Glutamatergic neuron (in vitro differentiated cells): ENCODE data around the gene GPR55. TPM values are rescaled to one million over a fixed set of nuclear protein-coding genes. Genes with fewer than 3 reads are reported as not detected.

Source experiments
- DNase-seq: peaks from one replicate; pipeline ENCODE4 v3.0.0; 2022
- H3K27ac Mint-ChIP-seq: one replicate; pipeline ENCODE4 v1.8.0; 2020; ENCODE audit warnings: mild to moderate bottlenecking, mixed read lengths, inconsistent platforms; ENCODE audit not compliant: unreplicated experiment
- H3K27me3 Mint-ChIP-seq: one replicate; pipeline ENCODE4 v1.8.0; 2020; ENCODE audit warnings: mild to moderate bottlenecking, moderate library complexity, mixed read lengths, inconsistent platforms; ENCODE audit not compliant: unreplicated experiment
- H3K36me3 Mint-ChIP-seq: one replicate; pipeline ENCODE4 v1.8.0; 2020; ENCODE audit warnings: mild to moderate bottlenecking, mixed read lengths, inconsistent platforms; ENCODE audit not compliant: unreplicated experiment
- H3K4me1 Mint-ChIP-seq: one replicate; pipeline ENCODE4 v1.8.0; 2020; ENCODE audit warnings: mild to moderate bottlenecking, low read depth, mixed read lengths, inconsistent platforms; ENCODE audit not compliant: unreplicated experiment
- H3K4me3 Mint-ChIP-seq: one replicate; pipeline ENCODE4 v1.8.0; 2020; ENCODE audit warnings: mild to moderate bottlenecking, mixed read lengths, inconsistent platforms; ENCODE audit not compliant: unreplicated experiment
- H3K9me3 Mint-ChIP-seq: one replicate; pipeline ENCODE4 v1.8.0; 2020; ENCODE audit warnings: mild to moderate bottlenecking, moderate library complexity, mixed read lengths, inconsistent platforms; ENCODE audit not compliant: unreplicated experiment
- total RNA-seq: library from RNA; stranded (reverse); fragmentation: NEBNext Ultra II Directional; extraction: Animal tissue kit (Norgen Biotek cat#: 25700); gene quantifications from one replicate; pipeline ENCODE4 v1.2.1, GENCODE V29; 2021; ENCODE audit not compliant: unreplicated experiment
- TF ChIP-seq, protein P1 (sequence below): fragments of 200-600 bp; sonication (generic); IDR thresholded peaks from one replicate; pipeline ENCODE4 v1.5.0; 2021; ENCODE audit not compliant: partially characterized antibody, unreplicated experiment

The GPR55 gene
- total RNA-seq, 1 donor from 2014 or later: not detected

DNA sequence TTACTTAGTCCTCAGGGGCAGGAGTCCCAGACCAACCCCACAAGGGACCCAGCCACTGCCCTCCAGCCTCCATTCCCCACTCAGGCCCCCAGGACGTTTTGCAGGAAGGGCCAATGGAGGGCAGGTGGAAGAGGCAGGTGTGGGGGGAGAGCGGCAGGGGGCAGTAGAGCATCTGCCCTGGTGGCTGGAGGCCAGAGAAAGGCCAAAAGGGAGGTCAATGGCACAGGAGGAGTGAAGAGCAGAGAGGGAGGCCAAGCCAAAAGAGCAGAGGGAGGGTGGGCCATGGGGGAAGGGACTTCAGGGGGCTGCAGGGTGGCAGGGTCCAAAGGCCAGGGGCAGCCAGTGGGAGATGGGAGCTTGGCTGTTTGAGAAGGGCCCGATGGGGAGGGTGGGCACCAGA is 17.3 kb upstream of the GPR55 start:
- H3K36me3 Mint-ChIP-seq: peaks cover 4% of the 10 kb centered on the region
- H3K9me3 Mint-ChIP-seq: peaks cover 2% of the 10 kb centered on the region
- H3K27ac Mint-ChIP-seq: no peak overlapping the region
- no peaks in the 10 kb centered on the region for H3K4me1 Mint-ChIP-seq
- TF ChIP-seq, protein P1, sequence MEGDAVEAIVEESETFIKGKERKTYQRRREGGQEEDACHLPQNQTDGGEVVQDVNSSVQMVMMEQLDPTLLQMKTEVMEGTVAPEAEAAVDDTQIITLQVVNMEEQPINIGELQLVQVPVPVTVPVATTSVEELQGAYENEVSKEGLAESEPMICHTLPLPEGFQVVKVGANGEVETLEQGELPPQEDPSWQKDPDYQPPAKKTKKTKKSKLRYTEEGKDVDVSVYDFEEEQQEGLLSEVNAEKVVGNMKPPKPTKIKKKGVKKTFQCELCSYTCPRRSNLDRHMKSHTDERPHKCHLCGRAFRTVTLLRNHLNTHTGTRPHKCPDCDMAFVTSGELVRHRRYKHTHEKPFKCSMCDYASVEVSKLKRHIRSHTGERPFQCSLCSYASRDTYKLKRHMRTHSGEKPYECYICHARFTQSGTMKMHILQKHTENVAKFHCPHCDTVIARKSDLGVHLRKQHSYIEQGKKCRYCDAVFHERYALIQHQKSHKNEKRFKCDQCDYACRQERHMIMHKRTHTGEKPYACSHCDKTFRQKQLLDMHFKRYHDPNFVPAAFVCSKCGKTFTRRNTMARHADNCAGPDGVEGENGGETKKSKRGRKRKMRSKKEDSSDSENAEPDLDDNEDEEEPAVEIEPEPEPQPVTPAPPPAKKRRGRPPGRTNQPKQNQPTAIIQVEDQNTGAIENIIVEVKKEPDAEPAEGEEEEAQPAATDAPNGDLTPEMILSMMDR: no peak
- H3K4me3 Mint-ChIP-seq: no peak overlapping the region
- no peak for DNase-seq
- H3K27me3 Mint-ChIP-seq: peaks cover 7% of the 10 kb centered on the region

DNA sequence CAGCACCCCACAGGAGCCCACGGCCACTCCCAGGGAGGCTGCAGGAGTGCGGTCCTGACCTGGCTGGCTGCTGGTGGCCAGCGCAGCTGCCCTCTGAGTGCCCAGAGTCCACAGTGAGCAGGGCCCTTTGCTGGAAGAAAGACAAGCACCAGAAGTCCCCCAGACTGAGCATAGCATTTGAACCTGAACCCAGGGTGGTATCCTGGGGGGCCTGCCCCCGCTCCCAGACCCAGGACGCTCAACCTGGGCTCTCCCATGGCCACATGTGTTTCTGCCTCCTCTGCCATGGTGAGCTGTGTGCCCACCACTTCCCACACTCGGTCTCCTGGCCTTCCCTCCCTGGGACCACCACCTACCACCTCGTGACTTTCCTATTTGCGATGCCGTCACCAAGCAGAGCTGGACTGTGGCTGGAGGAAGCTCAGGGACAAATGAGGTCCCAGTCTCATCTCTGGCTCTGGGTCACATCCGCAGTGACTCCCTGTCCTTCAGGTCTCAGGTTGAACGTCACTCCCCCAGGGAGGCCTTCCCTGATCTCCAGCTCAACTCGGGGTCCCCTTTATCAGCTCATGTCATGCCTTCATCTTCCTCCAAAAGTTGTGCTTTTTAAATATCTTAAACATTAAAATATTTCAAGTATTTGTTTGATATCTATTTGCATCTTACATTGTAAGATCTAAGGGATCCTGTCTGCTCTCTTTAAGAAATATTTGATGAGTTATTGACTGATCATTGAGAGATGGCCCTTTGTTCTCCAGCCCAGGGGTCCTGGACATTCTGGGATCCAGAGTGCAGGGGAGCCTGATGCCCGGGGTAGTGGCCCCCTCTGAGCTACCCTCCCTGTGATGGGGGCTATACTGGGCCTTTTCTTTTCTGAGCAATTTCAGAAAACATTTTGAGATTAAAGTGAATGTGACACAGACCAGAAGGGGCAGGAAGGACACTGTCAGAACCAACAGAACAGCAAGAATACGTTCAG is 16.4 kb upstream of the GPR55 start:
- Mint-ChIP-seq H3K4me3 (no peak overlapping the region), H3K27ac (no peak overlapping the region), H3K36me3 (peaks cover 4% of the 10 kb centered on the region), H3K4me1 (no peaks in the 10 kb centered on the region), H3K27me3 (peaks cover 7% of the 10 kb centered on the region), H3K9me3 (peaks cover 2% of the 10 kb centered on the region)
- DNase-seq: no peak
- TF ChIP-seq, protein P1: no peak

DNA sequence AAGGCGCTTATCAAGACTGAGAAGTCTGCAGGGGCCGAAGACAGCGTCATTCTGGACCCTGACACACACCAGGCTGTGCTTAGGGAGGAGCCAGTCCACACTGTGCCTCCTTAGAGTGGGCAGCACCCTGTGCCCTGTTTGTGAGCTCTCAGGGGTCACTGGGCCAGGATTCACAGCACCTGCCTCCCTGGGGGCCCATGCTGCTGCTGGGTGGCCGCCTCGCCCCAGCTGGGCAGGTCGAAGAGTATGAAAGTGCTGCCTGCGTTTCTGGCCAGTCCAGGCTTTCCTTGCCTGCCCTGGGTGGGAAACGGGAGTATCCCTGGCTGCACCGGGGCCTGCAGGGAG is 15.4 kb upstream of the GPR55 start:
- H3K4me1 Mint-ChIP-seq: no peaks in the 10 kb centered on the region
- H3K36me3 Mint-ChIP-seq: peaks cover 4% of the 10 kb centered on the region
- H3K27ac Mint-ChIP-seq: no peak overlapping the region
- H3K9me3 Mint-ChIP-seq: peaks cover 6% of the 10 kb centered on the region
- H3K4me3 Mint-ChIP-seq: no peak overlapping the region
- TF ChIP-seq, protein P1: no peak
- DNase-seq: no peak
- H3K27me3 Mint-ChIP-seq: peaks cover 3% of the 10 kb centered on the region

DNA sequence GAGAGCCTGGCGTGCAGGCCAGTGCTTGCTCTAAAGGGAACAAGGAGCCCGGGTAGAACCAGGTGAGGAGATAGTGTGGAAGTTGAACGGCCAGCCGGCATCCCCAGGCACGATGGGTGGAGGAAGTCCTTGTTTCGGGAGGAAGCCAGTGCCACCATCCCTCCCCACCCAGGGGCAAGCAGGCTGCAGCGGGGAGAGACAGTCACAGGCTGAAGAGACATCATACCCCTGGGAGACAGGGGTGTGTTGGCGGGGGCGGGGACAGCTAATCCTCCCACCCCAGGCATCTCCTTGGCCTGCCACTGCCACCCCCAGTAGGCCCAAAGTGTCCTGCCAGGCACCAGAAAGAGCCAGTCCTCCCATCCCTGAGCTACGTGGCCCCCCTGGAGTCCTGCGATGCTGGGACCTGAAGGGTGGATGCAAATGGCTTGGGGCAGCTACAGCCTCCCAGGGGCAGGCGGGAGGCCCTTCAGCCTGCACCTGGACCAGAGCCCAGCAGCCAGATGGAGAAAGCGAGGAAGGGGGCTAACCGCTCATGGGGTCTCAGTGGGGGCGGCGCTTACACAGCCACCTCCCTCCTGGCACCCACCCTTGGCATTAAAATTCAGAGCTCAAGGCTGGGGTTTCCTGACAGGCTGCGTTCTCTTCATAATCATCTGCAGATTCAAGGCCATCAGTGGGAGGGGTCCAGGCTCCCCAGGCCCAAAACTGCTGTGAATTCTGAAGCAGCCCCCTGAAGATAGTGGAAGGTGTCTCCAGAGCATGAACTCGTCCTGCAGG is 14.8 kb upstream of the GPR55 start:
- DNase-seq: no peak
- H3K27me3 Mint-ChIP-seq: peaks cover 3% of the 10 kb centered on the region

More for the DNA sequence above, 14.8 kb upstream of the GPR55 start:
- Mint-ChIP-seq H3K4me3 (no peak overlapping the region), H3K27ac (no peak overlapping the region), H3K36me3 (peaks cover 4% of the 10 kb centered on the region), H3K9me3 (peaks cover 6% of the 10 kb centered on the region), H3K4me1 (no peaks in the 10 kb centered on the region)
- TF ChIP-seq, protein P1: no peak
